ENCODE measurements around the gene ACSF3. TPM values are rescaled to one million over a fixed set of nuclear protein-coding genes. Genes with fewer than 3 reads are reported as not detected.

ACSF3 gene
- total RNA-seq, 6 experiments from 2014 or later: 18.4 to 24.2 (median 21.2) TPM

GRCh38 chr16:89175280-89176146 lies 81.9 kb downstream of the ACSF3 start:
- no peaks in the 10 kb centered on the region for H3K9me3 Mint-ChIP-seq
- no peaks in the 10 kb centered on the region; the same call in 1 of the 2 replicates for H3K27me3 Mint-ChIP-seq (ENCODE audit: insufficient read depth)
- no peaks in the 10 kb centered on the region for H3K36me3 Mint-ChIP-seq (ENCODE audit: low read depth)
- no peak overlapping the region for H3K4me3 Mint-ChIP-seq
- H3K27ac Mint-ChIP-seq: no peak overlapping the region
- DNase-seq: no peak
- peaks cover 5% of the 10 kb centered on the region for H3K4me1 Mint-ChIP-seq (ENCODE audit: low read depth)
- TF ChIP-seq CTCF (IDR thresholded peaks at IDR 0.05): no peak

GRCh38 chr16:89176147-89176690 lies 82.6 kb downstream of the ACSF3 start:
- Mint-ChIP-seq H3K4me1 (ENCODE audit: low read depth) (no peaks in the 10 kb centered on the region), H3K4me3 (no peak overlapping the region), H3K9me3 (no peaks in the 10 kb centered on the region), H3K27me3 (ENCODE audit: insufficient read depth) (no peaks in the 10 kb centered on the region; the same call in 1 of the 2 replicates), H3K36me3 (ENCODE audit: low read depth) (no peaks in the 10 kb centered on the region), H3K27ac (no peak overlapping the region)
- no peak for DNase-seq
- no peak for TF ChIP-seq CTCF (IDR thresholded peaks at IDR 0.05)

DNA sequence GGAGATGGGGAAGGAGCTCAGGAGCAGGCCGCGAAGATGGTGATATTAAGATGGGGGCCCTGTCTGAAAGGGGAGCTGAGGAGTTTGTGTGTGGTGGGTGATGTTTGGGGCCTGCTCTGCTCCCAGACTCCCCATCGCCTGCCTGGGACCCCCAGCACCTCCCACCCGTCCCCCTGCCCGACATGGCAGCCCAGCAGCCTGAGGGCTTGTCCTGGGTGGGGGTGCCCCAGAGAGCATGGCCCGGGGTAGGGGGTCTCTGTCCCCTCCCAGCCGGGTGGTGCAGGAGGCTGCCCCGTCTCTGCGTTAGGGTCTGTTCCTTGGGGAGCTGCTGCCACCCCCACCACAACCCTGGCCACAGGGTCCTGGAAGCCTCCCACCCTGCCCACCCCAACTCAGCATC lies 83.1 kb downstream of the ACSF3 start:
- no peaks in the 10 kb centered on the region for H3K36me3 Mint-ChIP-seq (ENCODE audit: low read depth)
- H3K27me3 Mint-ChIP-seq (ENCODE audit: insufficient read depth): peaks cover under 1% of the 10 kb centered on the region
- no peak overlapping the region for H3K27ac Mint-ChIP-seq
- no peak for TF ChIP-seq CTCF (IDR thresholded peaks at IDR 0.05)
- DNase-seq: no peak
- no peak overlapping the region for H3K4me3 Mint-ChIP-seq
- H3K4me1 Mint-ChIP-seq (ENCODE audit: low read depth): no peaks in the 10 kb centered on the region
- H3K9me3 Mint-ChIP-seq: no peaks in the 10 kb centered on the region

DNA sequence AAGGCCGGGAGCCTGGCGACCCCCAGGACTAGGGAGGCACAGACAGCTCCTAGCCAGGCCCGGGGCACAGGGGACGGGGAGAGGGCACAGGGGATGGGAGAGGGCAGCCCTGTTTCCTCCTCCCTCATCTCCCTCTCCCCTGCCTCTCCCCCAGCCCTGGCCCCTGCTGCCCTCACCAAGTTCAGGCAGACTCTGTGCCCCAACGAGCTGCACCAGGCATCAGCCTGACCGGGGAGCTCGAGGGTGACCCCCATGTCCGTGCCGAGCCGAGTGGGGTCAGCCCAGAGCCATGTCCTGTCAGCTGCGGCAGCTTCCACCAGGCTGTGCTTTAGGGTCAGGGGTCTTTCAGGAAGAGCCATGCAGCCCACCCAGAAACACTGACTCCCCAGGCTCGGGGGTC lies 83.8 kb downstream of the ACSF3 start:
- no peak for DNase-seq
- TF ChIP-seq CTCF (IDR thresholded peaks at IDR 0.05): no peak
- peaks cover 2% of the 10 kb centered on the region for H3K27me3 Mint-ChIP-seq (ENCODE audit: insufficient read depth)
- H3K4me3 Mint-ChIP-seq: no peak overlapping the region
- H3K36me3 Mint-ChIP-seq (ENCODE audit: low read depth): no peaks in the 10 kb centered on the region
- no peak overlapping the region for H3K27ac Mint-ChIP-seq
- H3K9me3 Mint-ChIP-seq: no peaks in the 10 kb centered on the region
- no peaks in the 10 kb centered on the region for H3K4me1 Mint-ChIP-seq (ENCODE audit: low read depth)

DNA sequence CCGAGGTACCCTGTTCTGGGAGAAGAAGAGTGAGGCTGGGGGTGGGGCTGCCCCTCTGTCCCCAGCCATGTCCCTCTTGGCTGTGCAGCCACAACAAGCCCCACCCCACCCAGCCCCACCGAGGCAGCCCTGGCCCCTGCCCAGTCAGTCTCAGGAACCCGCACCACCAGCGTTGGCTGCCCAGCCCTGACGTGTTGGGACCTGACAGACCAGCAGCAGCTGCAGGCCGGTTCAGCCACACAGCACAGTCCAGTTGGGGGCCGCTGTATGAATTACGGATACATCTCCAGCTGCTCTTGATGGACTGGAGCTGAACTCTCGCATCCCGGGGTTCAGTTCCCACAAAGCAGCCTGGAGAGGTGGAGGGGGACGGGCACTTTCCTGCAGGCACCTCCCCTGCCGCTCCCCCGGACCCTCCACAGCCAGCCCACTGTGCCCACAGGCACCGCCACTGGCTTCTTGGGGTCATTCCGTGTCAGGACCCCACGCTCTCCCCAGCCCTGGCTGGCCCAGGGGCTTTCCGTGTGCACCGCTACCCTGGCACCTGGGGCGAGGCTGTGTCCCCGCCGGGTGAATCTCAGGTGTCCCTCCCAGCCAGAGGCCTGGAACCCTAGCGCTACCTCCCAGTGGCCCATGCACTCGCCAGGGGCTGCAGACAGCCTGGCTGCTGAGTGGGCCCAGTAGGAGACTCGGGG lies 84.9 kb downstream of the ACSF3 start:
- no peak for TF ChIP-seq CTCF (IDR thresholded peaks at IDR 0.05)
- DNase-seq: no peak
- Mint-ChIP-seq H3K27me3 (ENCODE audit: insufficient read depth) (peaks cover 2% of the 10 kb centered on the region), H3K4me1 (ENCODE audit: low read depth) (no peaks in the 10 kb centered on the region), H3K27ac (no peak overlapping the region), H3K9me3 (no peaks in the 10 kb centered on the region), H3K4me3 (no peak overlapping the region), H3K36me3 (ENCODE audit: low read depth) (no peaks in the 10 kb centered on the region)

Data from HFFc6 (cell line).